ENCODE measurements around the gene CPVL. TPM values are rescaled to one million over a fixed set of nuclear protein-coding genes. Genes with fewer than 3 reads are reported as not detected.

CPVL gene
- total and polyA plus RNA-seq, 3 experiments from 2014 or later: 1.0 to 1.3 TPM; not detected in 1

- Histone ChIP-seq H3K27me3 (ENCODE audit: insufficient read depth, low read length, poor library complexity, severe bottlenecking) (no peaks in the 10 kb centered on the region), H3K27ac (ENCODE audit: low read depth, low read length) (no peak overlapping the region), H3K9me3 (ENCODE audit: low read length) (no peaks in the 10 kb centered on the region), H3K36me3 (ENCODE audit: insufficient read depth, low read length) (no peaks in the 10 kb centered on the region), H3K4me1 (ENCODE audit: insufficient read depth, low read length) (no peaks in the 10 kb centered on the region), H3K4me3 (ENCODE audit: low read length) (no peak overlapping the region)
- Mint-ChIP-seq H3K4me3 (no peak overlapping the region), H3K9me3 (peaks cover 0 to 4% (median 0%) of the 10 kb centered on the region in 5 donors), H3K36me3 (no peaks in the 10 kb centered on the region), H3K27ac (no peak overlapping the region), H3K4me1 (peaks cover under 1 to 4% (median 3%) of the 10 kb centered on the region in 3 donors), H3K27me3 (peaks cover 34 to 65% of the 10 kb centered on the region in 2 donors)
- no peak for DNase-seq
- POLR2A ChIA-PET: no interaction called here
- CTCF ChIA-PET: no interaction called here
These were observed 5.4 kb downstream of the CPVL start for GRCh38 chr7:29140873-29141468.

- DNase-seq: no peak
- ChIA-PET POLR2A (no interaction called here), CTCF (no interaction called here)
- Mint-ChIP-seq H3K9me3 (peaks cover 0 to 5% (median 2%) of the 10 kb centered on the region in 5 donors), H3K27me3 (peaks cover 25 to 55% of the 10 kb centered on the region in 2 donors), H3K27ac (no peak overlapping the region), H3K4me3 (no peak overlapping the region), H3K4me1 (no peaks in the 10 kb centered on the region), H3K36me3 (no peaks in the 10 kb centered on the region)
- Histone ChIP-seq H3K27ac (ENCODE audit: low read depth, low read length) (no peak overlapping the region), H3K4me3 (ENCODE audit: low read length) (no peak overlapping the region), H3K9me3 (ENCODE audit: low read length) (no peaks in the 10 kb centered on the region), H3K4me1 (ENCODE audit: insufficient read depth, low read length) (no peaks in the 10 kb centered on the region), H3K36me3 (ENCODE audit: insufficient read depth, low read length) (no peaks in the 10 kb centered on the region), H3K27me3 (ENCODE audit: insufficient read depth, low read length, poor library complexity, severe bottlenecking) (no peaks in the 10 kb centered on the region)
These were observed 6.5 kb downstream of the CPVL start for GRCh38 chr7:29139796-29140195.

- H3K27me3 ChIP-seq (ENCODE audit: insufficient read depth, low read length, poor library complexity, severe bottlenecking): no peaks in the 10 kb centered on the region
- H3K4me1 Mint-ChIP-seq: no peaks in the 10 kb centered on the region
- ChIA-PET POLR2A (no interaction called here), CTCF (no interaction called here)
- H3K4me3 Mint-ChIP-seq: no peak overlapping the region
- H3K36me3 Mint-ChIP-seq: no peaks in the 10 kb centered on the region
- H3K27ac Mint-ChIP-seq: no peak overlapping the region
- no peak overlapping the region for H3K27ac ChIP-seq (ENCODE audit: low read depth, low read length)
- no peak for DNase-seq
- H3K9me3 ChIP-seq (ENCODE audit: low read length): no peaks in the 10 kb centered on the region
- no peaks in the 10 kb centered on the region for H3K4me1 ChIP-seq (ENCODE audit: insufficient read depth, low read length)
- H3K4me3 ChIP-seq (ENCODE audit: low read length): no peak overlapping the region
- peaks cover 28 to 55% of the 10 kb centered on the region in 2 donors for H3K27me3 Mint-ChIP-seq
- no peaks in the 10 kb centered on the region for H3K36me3 ChIP-seq (ENCODE audit: insufficient read depth, low read length)
- peaks cover 0 to 5% (median 2%) of the 10 kb centered on the region in 5 donors for H3K9me3 Mint-ChIP-seq
These were observed 7.1 kb downstream of the CPVL start for GRCh38 chr7:29139191-29139590.

GRCh38 chr7:29138588-29138987 lies 7.7 kb downstream of the CPVL start:
- no peak overlapping the region for H3K4me3 Mint-ChIP-seq
- no peak overlapping the region for H3K27ac Mint-ChIP-seq
- no peaks in the 10 kb centered on the region for H3K4me1 ChIP-seq (ENCODE audit: insufficient read depth, low read length)

DNA sequence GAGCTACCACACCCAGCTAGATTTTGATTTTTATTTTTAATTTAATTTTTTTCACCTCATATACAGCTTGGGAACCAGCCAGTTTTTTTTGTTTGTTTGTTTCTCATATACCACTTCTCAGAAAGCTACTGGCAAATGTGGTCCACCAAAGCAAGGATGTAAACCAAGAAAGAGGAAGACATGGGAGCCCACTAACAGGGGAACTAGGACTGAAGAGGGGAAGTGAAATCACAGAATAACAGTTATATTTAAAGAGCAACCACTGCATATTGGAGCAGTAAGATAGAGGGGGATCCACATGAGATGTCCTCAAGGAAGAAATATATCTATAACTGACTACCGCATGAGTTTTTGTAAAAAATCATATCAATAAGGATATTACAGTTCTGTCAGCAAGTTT lies 10.5 kb downstream of the CPVL start:
- Mint-ChIP-seq H3K4me1 (no peaks in the 10 kb centered on the region), H3K9me3 (peaks cover 0 to 5% (median 0%) of the 10 kb centered on the region in 5 donors), H3K36me3 (no peaks in the 10 kb centered on the region), H3K27ac (no peak overlapping the region), H3K27me3 (peaks cover 17 to 49% of the 10 kb centered on the region in 2 donors), H3K4me3 (no peak overlapping the region)
- Histone ChIP-seq H3K4me1 (ENCODE audit: insufficient read depth, low read length) (no peaks in the 10 kb centered on the region), H3K36me3 (ENCODE audit: insufficient read depth, low read length) (no peaks in the 10 kb centered on the region), H3K4me3 (ENCODE audit: low read length) (no peak overlapping the region), H3K27me3 (ENCODE audit: insufficient read depth, low read length, poor library complexity, severe bottlenecking) (no peaks in the 10 kb centered on the region), H3K27ac (ENCODE audit: low read depth, low read length) (no peak overlapping the region), H3K9me3 (ENCODE audit: low read length) (no peaks in the 10 kb centered on the region)
- ChIA-PET POLR2A (no interaction called here), CTCF (no interaction called here)
- DNase-seq: no peak

More at GRCh38 chr7:29138588-29138987, 7.7 kb downstream of the CPVL start:
- no peaks in the 10 kb centered on the region for H3K36me3 ChIP-seq (ENCODE audit: insufficient read depth, low read length)
- H3K4me1 Mint-ChIP-seq: no peaks in the 10 kb centered on the region
- no peaks in the 10 kb centered on the region for H3K9me3 ChIP-seq (ENCODE audit: low read length)
- peaks cover 0 to 5% (median 2%) of the 10 kb centered on the region in 5 donors for H3K9me3 Mint-ChIP-seq
- no peak for DNase-seq
- H3K27me3 ChIP-seq (ENCODE audit: insufficient read depth, low read length, poor library complexity, severe bottlenecking): no peaks in the 10 kb centered on the region
- POLR2A ChIA-PET: no interaction called here
- no peaks in the 10 kb centered on the region for H3K36me3 Mint-ChIP-seq
- CTCF ChIA-PET: no interaction called here
- no peak overlapping the region for H3K4me3 ChIP-seq (ENCODE audit: low read length)
- H3K27me3 Mint-ChIP-seq: peaks cover 21 to 53% of the 10 kb centered on the region in 2 donors
- no peak overlapping the region for H3K27ac ChIP-seq (ENCODE audit: low read depth, low read length)

DNA sequence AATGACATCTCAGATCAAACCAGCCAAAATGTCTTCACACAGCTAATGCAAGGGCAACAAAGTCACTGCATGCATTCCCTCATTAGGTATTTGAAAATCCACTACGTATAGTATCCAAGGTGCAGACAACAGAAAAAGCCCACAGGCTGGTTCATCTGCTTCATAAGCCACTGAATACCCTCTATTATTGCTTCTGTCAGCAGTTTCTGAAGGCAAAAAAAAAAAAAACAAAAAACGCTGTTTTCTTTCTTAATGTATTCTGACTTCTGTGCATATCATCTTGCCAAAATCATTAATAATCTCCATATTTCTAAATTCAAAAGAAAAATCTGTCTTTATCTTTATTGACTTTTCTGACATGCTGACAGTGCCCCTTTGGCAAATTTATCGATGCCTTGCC lies 13.4 kb downstream of the CPVL start:
- Mint-ChIP-seq H3K4me1 (no peaks in the 10 kb centered on the region), H3K4me3 (no peak overlapping the region), H3K27ac (no peak overlapping the region), H3K36me3 (no peaks in the 10 kb centered on the region), H3K27me3 (peaks cover 11 to 41% of the 10 kb centered on the region in 2 donors), H3K9me3 (peaks cover 0 to 5% (median 0%) of the 10 kb centered on the region in 5 donors)
- Histone ChIP-seq H3K36me3 (ENCODE audit: insufficient read depth, low read length) (no peaks in the 10 kb centered on the region), H3K27ac (ENCODE audit: low read depth, low read length) (no peak overlapping the region), H3K4me1 (ENCODE audit: insufficient read depth, low read length) (no peaks in the 10 kb centered on the region), H3K4me3 (ENCODE audit: low read length) (no peak overlapping the region), H3K27me3 (ENCODE audit: insufficient read depth, low read length, poor library complexity, severe bottlenecking) (no peaks in the 10 kb centered on the region), H3K9me3 (ENCODE audit: low read length) (no peaks in the 10 kb centered on the region)
- no peak for DNase-seq
- ChIA-PET CTCF (no interaction called here), POLR2A (no interaction called here)

DNA sequence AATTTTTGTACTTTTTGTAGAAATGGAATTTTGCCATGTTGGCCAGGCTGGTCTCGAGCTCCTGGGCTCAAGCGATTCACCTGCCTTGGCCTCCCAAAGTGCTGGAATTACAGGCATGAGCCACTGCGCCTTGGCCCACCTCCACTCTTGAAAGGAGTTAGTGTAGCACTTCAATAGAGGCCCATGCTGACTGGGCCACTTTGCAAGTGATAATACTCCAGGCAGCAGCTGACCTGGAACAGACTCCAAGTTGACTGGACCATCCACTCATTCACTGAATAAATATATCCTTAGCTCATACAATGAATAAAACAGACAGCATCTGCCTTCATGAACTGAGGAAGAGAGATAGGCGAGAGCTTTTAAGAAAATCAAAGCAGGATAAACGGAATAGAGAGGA lies 14.7 kb downstream of the CPVL start:
- no peaks in the 10 kb centered on the region for H3K36me3 Mint-ChIP-seq
- peaks cover 7 to 37% of the 10 kb centered on the region in 2 donors for H3K27me3 Mint-ChIP-seq
- no peaks in the 10 kb centered on the region for H3K4me1 Mint-ChIP-seq
- ChIA-PET CTCF (no interaction called here), POLR2A (no interaction called here)
- H3K4me3 Mint-ChIP-seq: no peak overlapping the region
- no peaks in the 10 kb centered on the region for H3K36me3 ChIP-seq (ENCODE audit: insufficient read depth, low read length)
- H3K9me3 Mint-ChIP-seq: peaks cover 0 to 5% (median 0%) of the 10 kb centered on the region in 5 donors
- DNase-seq: no peak
- H3K27ac Mint-ChIP-seq: peak overlapping the region in 1 of 8 donors; percentile 74
- no peak overlapping the region for H3K27ac ChIP-seq (ENCODE audit: low read depth, low read length)
- H3K9me3 ChIP-seq (ENCODE audit: low read length): no peaks in the 10 kb centered on the region
- no peak overlapping the region for H3K4me3 ChIP-seq (ENCODE audit: low read length)
- H3K4me1 ChIP-seq (ENCODE audit: insufficient read depth, low read length): no peaks in the 10 kb centered on the region
- no peaks in the 10 kb centered on the region for H3K27me3 ChIP-seq (ENCODE audit: insufficient read depth, low read length, poor library complexity, severe bottlenecking)

- Mint-ChIP-seq H3K27ac (no peak overlapping the region), H3K4me1 (no peaks in the 10 kb centered on the region)
- CTCF ChIA-PET: interaction anchor here (1.2 kb wide), 1 partner anchor 10 kb away, joined by 3 read pairs; no protein-coding TSS in a partner anchor
These were observed 16.2 kb downstream of the CPVL start for GRCh38 chr7:29130096-29130495.

More at GRCh38 chr7:29130096-29130495, 16.2 kb downstream of the CPVL start:
- POLR2A ChIA-PET: no interaction called here
- no peak for DNase-seq
- Histone ChIP-seq H3K4me3 (ENCODE audit: low read length) (no peak overlapping the region), H3K36me3 (ENCODE audit: insufficient read depth, low read length) (no peaks in the 10 kb centered on the region), H3K9me3 (ENCODE audit: low read length) (no peaks in the 10 kb centered on the region), H3K4me1 (ENCODE audit: insufficient read depth, low read length) (no peaks in the 10 kb centered on the region), H3K27me3 (ENCODE audit: insufficient read depth, low read length, poor library complexity, severe bottlenecking) (no peaks in the 10 kb centered on the region), H3K27ac (ENCODE audit: low read depth, low read length) (no peak overlapping the region)
- no peaks in the 10 kb centered on the region for H3K9me3 Mint-ChIP-seq
- H3K27me3 Mint-ChIP-seq: peaks cover 4 to 32% of the 10 kb centered on the region in 2 donors
- H3K36me3 Mint-ChIP-seq: no peaks in the 10 kb centered on the region
- no peak overlapping the region for H3K4me3 Mint-ChIP-seq

Data from CD8-positive, alpha-beta memory T cell (primary cell).